Subcutaneous adipose tissue (tissue), 4 donors: ENCODE data around the gene C3orf38. TPM values are rescaled to one million over a fixed set of nuclear protein-coding genes. Genes with fewer than 3 reads are reported as not detected.

Source experiments
- CTCF ChIP-seq: fragments of 450-650 bp; IDR thresholded peaks from one replicate; pipeline ENCODE4 v1.5.1; 2016; ENCODE audit warnings: low read depth, mild to moderate bottlenecking, control low read depth, antibody characterized with exemption, moderate library complexity
- total RNA-seq, 4 donors: library from RNA; depleted of rRNA; stranded (reverse); fragments of >200 nt; gene quantifications; one replicate each; pipeline ENCODE4 v1.1.0, GENCODE V29; 2016

Gene C3orf38
- total RNA-seq, 4 donors from 2014 or later = 15.4 to 33.1 (median 24.7) TPM

DNA sequence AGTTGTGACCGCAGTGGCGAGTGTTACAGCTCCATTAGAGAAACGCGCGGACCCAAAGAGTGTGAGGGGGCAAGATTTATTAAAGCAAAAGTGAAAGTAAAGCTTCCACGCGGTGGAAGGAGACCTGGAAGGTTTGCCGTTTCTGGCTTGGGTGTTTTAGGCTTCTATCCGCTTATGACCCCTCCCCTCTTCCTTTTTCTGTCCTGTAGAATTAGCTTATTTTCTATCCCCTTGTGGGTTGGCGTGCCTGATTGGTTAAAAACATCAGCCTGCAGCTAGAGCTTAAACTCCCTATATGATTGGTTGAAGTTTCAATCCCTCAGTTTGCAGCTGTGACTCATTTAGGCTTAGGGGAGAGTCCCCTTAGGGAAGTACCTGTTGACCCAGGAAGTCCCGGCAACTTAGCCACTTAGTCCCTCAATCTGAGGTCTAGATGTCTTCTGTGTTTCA is 39.6 kb downstream of the C3orf38 start:
- no peak for TF ChIP-seq CTCF

DNA sequence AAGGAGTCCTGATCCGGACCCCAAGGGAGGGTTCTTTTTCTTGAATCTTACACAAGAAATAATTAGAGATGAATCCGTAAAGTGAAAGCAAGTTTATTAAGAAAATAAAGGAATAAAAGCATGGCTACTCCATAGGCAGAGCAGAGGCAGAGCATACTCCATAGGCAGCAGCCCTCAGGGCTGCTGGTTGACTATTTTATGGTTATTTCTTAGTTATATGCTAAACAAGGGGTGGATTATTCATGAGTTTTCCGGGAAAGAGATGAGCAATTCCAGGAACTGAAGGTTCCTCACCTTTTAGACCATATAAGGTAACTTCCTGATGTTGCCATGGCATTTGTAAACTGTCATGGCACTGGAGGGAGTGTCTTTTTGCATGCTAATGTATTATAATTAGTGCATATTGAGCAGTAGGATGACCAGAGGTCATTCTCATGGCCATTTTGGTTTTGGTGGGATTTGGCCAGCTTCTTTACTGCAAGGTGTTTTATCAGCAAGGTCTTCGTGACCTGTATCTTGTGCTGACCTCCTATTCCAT is 42.2 kb downstream of the C3orf38 start:
- TF ChIP-seq CTCF = no peak

GRCh38 chr3:88192631-88193030 is 42.9 kb downstream of the C3orf38 start:
- TF ChIP-seq CTCF = no peak

GRCh38 chr3:88195951-88196434 is 46.2 kb downstream of the C3orf38 start:
- no peak for TF ChIP-seq CTCF

- no peak for TF ChIP-seq CTCF
Measured at GRCh38 chr3:88198121-88198520, 48.4 kb downstream of the C3orf38 start.

DNA sequence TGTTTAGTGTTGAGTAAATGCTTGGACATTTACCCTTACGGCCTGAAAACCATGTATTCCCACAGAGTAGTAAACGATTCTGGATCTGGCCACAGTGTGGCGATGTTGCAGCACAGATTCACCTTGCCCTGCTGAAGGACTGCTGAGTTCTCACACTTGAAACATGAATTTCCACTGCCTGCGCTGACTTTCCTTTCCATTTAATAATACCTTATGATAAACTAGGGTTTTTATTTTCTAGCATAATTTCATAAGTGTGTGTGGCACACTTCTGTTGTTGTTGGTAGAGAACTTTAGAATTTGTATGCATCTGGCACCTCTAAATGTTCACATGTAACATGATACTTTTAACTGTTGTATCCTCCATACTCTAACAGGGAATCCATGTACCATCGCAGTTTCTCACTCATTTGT is 53.9 kb downstream of the C3orf38 start:
- TF ChIP-seq CTCF = no peak

Other genes starting within 250 kb of the C3orf38 start
- 100 to 1,000 TPM in 1 of 4 donors, 10 to 100 TPM in 3; 70.2 to 106 (median 92.0) TPM for gene CGGBP1, start 91.0 kb upstream of the C3orf38 start, total RNA-seq
- gene ZNF654, start 90.7 kb upstream of the C3orf38 start, total RNA-seq = 10 to 100 TPM; 17.5 to 28.6 (median 24.5) TPM